Ascending aorta (tissue), 2 donors: Measurements from ENCODE around the gene TRIML1. TPM values are rescaled to one million over a fixed set of nuclear protein-coding genes. Genes with fewer than 3 reads are reported as not detected.

ENCODE experiments used
- DNase-seq, 2 donors: peaks; one replicate each; pipeline ENCODE4 v3.0.0-alpha.2; 2019; ENCODE audit warnings: low spot score in 2 of 2
- H3K27ac ChIP-seq, 2 donors: fragments of 200-600 bp; sonication (generic); one replicate each; pipeline ENCODE4 v1.5.1; 2016 to 2017; ENCODE audit warnings: mild to moderate bottlenecking in 1 of 2
- H3K27me3 ChIP-seq: fragments of 200-600 bp; sonication (generic); one replicate; pipeline ENCODE4 v1.5.1; 2017
- H3K36me3 ChIP-seq, 2 donors: fragments of 200-600 bp; sonication (generic); one replicate each; pipeline ENCODE4 v1.5.1; 2016
- H3K4me1 ChIP-seq, 2 donors: fragments of 200-600 bp; sonication (generic); one replicate each; pipeline ENCODE4 v1.5.1; 2016 to 2017; ENCODE audit warnings: mild to moderate bottlenecking in 1 of 2
- H3K4me3 ChIP-seq, 2 donors: fragments of 200-600 bp; sonication (generic); one replicate each; pipeline ENCODE4 v1.5.1; 2016 to 2017; ENCODE audit warnings: mild to moderate bottlenecking in 1 of 2
- H3K9me3 ChIP-seq, 2 donors: fragments of 200-600 bp; sonication (generic); one replicate each; pipeline ENCODE4 v1.5.1; 2016
- intact Hi-C: fragments of 100-400 bp; cut with DNase I; formaldehyde crosslinking; loops from one replicate; pipeline ENCODE4 v1.15.1; 2023
- total RNA-seq: library from RNA; depleted of rRNA; stranded (reverse); fragments of >200 nt; gene quantifications from one replicate; pipeline ENCODE4 v1.1.0, GENCODE V29; 2016
- TF ChIP-seq, protein P1 (sequence below), 3 experiments: fragments of 200-600 bp in 2 of 3; fragments of 450-650 bp in 1 of 3; sonication (generic) in 2 of 3; IDR thresholded peaks; one replicate each; pipeline ENCODE4 v1.5.1; 2016 to 2019; ENCODE audit warnings: antibody characterized with exemption in 3 of 3, mild to moderate bottlenecking in 1 of 3, moderate library complexity in 1 of 3

The TRIML1 gene
- total RNA-seq, 1 donor from 2014 or later: not detected

DNA sequence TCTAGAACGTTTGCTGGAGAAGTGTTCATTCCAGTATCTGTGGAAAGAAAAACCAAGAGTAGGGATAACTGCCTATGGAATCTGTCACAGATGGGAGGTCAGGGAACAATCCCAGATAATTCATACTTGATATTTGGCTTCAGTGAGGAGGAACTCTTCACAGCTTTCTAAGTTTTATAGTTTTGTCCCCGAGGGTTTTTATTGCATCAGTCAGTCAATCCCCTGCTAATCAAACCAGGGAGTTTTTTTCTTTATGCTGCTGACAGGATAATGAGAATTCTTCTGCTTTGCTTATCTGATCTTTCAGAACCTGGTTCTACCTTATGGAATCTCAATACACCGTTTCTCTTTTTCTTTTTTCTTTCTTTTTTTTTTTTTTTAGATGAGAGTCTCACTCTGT lies 29.2 kb upstream of the TRIML1 start:
- H3K9me3 ChIP-seq: no peaks in the 10 kb centered on the region
- intact Hi-C loops: no loop called here
- no peaks in the 10 kb centered on the region for H3K4me1 ChIP-seq
- no peaks in the 10 kb centered on the region for H3K27me3 ChIP-seq
- no peak overlapping the region for H3K27ac ChIP-seq
- H3K36me3 ChIP-seq: no peaks in the 10 kb centered on the region
- TF ChIP-seq, protein P1, sequence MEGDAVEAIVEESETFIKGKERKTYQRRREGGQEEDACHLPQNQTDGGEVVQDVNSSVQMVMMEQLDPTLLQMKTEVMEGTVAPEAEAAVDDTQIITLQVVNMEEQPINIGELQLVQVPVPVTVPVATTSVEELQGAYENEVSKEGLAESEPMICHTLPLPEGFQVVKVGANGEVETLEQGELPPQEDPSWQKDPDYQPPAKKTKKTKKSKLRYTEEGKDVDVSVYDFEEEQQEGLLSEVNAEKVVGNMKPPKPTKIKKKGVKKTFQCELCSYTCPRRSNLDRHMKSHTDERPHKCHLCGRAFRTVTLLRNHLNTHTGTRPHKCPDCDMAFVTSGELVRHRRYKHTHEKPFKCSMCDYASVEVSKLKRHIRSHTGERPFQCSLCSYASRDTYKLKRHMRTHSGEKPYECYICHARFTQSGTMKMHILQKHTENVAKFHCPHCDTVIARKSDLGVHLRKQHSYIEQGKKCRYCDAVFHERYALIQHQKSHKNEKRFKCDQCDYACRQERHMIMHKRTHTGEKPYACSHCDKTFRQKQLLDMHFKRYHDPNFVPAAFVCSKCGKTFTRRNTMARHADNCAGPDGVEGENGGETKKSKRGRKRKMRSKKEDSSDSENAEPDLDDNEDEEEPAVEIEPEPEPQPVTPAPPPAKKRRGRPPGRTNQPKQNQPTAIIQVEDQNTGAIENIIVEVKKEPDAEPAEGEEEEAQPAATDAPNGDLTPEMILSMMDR (IDR thresholded peaks at IDR 0.05): no peak
- no peak overlapping the region for H3K4me3 ChIP-seq
- DNase-seq: no peak

DNA sequence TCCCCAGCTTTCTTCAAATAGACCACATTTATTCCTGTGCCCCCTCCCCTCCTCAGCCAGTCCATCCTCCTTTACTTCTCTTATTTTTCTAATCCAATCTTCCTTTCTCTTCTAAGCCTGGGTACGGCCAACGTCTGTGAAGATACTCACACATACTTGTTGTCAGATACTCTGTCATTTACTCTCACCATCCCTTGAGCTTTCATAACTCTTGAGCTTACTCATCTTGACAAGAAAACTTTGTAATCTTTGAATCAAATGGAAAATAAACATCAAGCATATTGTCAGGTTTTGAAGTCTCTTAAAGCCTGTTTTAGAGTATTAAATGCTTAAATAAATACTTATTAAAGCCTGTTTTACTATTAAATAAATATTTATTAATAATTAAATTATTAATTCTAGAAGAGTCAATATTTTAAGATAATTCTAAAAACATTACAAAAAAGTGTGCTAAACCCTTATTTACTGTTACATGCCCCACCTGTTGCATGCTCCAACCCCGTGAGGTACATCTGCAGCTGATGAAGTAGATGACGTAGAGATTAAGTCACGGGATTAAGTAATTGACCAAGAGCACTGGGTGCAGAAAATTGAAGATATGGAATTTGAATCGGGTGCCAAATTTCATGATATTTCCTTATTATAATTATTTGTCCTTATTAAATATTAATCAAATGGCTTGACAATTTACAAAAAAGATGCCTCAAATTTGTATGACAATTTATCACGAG lies 28.3 kb upstream of the TRIML1 start:
- no peak for DNase-seq
- Histone ChIP-seq H3K27me3 (no peaks in the 10 kb centered on the region), H3K36me3 (no peaks in the 10 kb centered on the region), H3K27ac (no peak overlapping the region), H3K4me3 (no peak overlapping the region), H3K4me1 (no peaks in the 10 kb centered on the region), H3K9me3 (no peaks in the 10 kb centered on the region)
- TF ChIP-seq, protein P1 (IDR thresholded peaks at IDR 0.05): no peak
- intact Hi-C loops: no loop called here

GRCh38 chr4:188111955-188112354 lies 27.3 kb upstream of the TRIML1 start:
- Histone ChIP-seq H3K4me1 (no peaks in the 10 kb centered on the region), H3K36me3 (no peaks in the 10 kb centered on the region), H3K4me3 (no peak overlapping the region), H3K27me3 (no peaks in the 10 kb centered on the region), H3K9me3 (no peaks in the 10 kb centered on the region), H3K27ac (no peak overlapping the region)
- TF ChIP-seq, protein P1 (IDR thresholded peaks at IDR 0.05): no peak
- no peak for DNase-seq
- intact Hi-C loops: no loop called here

DNA sequence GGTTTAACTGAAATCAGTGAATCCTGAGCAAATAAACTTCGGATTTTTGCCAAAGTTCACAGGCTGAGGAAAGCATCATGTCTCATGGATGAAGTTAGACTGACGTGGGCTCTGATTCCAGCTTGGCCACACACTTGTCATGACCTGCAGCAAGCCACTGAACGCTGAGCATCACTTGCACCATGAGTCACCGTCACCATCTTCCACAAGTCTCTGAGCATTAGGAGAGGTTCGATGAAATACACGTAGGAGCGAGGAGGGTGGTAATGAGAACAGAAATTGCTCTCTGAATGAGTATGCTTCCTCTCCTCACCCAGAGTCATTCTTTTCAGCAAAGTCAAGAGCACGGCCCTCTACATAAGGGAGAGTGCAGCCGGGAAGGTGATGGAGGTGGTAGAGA lies 26.1 kb upstream of the TRIML1 start:
- Histone ChIP-seq H3K36me3 (no peaks in the 10 kb centered on the region), H3K4me3 (no peak overlapping the region), H3K27me3 (no peaks in the 10 kb centered on the region), H3K4me1 (no peaks in the 10 kb centered on the region), H3K27ac (no peak overlapping the region), H3K9me3 (no peaks in the 10 kb centered on the region)
- TF ChIP-seq, protein P1 (IDR thresholded peaks at IDR 0.05): no peak
- intact Hi-C loops: no loop called here
- DNase-seq: no peak

DNA sequence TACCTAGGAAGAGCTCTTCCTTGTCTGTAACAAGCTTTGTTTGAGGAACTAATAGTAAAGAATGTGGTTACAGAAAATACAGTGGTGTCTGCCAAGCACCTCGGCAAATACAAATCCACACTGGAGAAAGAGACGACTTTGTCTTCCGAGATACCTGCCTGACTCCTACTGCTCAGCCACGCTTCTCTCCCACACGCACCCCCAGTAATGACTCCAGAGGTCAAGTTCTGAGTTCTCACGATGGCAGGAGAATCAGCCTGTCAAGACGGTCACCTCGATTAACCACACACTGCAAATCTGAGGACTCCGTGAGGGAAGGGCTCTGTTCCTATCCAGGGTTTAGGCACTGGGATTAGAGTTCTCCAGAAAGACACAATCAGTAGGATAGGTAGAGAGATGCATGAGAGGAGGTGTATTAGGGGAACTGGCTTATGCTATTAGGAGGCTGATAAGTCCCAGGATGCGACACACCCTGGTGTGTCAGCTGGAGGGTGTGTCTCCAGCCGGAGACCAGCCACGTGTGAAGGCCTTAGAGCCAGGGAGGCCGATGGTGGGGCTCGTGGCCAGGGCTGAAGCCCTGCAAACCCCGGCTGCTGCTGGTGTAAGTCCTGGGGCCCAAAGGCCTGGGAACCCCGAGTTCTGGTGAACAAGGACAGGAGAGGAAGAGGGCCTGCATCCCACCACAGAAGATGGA lies 21.5 kb upstream of the TRIML1 start:
- Histone ChIP-seq H3K4me1 (no peaks in the 10 kb centered on the region), H3K27ac (no peak overlapping the region), H3K4me3 (no peak overlapping the region), H3K27me3 (no peaks in the 10 kb centered on the region), H3K9me3 (no peaks in the 10 kb centered on the region), H3K36me3 (no peaks in the 10 kb centered on the region)
- TF ChIP-seq, protein P1 (IDR thresholded peaks at IDR 0.05): no peak
- intact Hi-C loops: no loop called here
- no peak for DNase-seq
